Sigmoid colon (tissue), 7 donors: Measurements from ENCODE around the gene BCAN. TPM values are rescaled to one million over a fixed set of nuclear protein-coding genes. Genes with fewer than 3 reads are reported as not detected.
A peak's percentile ranks its signal among the peaks of the same experiment; 100 is the strongest.
"Not testable (repeated sequence)": the region's sequence is repeated elsewhere in the genome, so short reads cannot be mapped to it uniquely, and the experiment has no call there.

Source experiments
- DNase-seq: peaks from one replicate; pipeline ENCODE4 v3.0.0-alpha.2; 2019
- H3K27ac ChIP-seq, 4 donors: fragments of 200-600 bp; sonication (generic); one replicate each; pipeline ENCODE4 v1.5.1; 2016 to 2019; ENCODE audit warnings: mild to moderate bottlenecking in 1 of 4
- H3K27me3 ChIP-seq, 3 donors: fragments of 200-600 bp; sonication (generic); one replicate each; pipeline ENCODE4 v1.5.1; 2019; ENCODE audit warnings: mild to moderate bottlenecking in 1 of 3
- H3K36me3 ChIP-seq, 4 donors: fragments of 200-600 bp; sonication (generic); one replicate each; pipeline ENCODE4 v1.5.1; 2016 to 2019
- H3K4me1 ChIP-seq, 4 donors: fragments of 200-600 bp; sonication (generic); one replicate each; pipeline ENCODE4 v1.5.1; 2017 to 2019
- H3K4me3 ChIP-seq, 4 donors: fragments of 200-600 bp; sonication (generic); one replicate each; pipeline ENCODE4 v1.5.1; 2017 to 2019; ENCODE audit warnings: mild to moderate bottlenecking in 2 of 4, moderate library complexity in 1 of 4
- H3K9me3 ChIP-seq, 4 donors: fragments of 200-600 bp in 3 of 4; sonication (generic) in 3 of 4; one replicate each; pipeline versions ENCODE4 v1.5.1 to v1.6.1; 2013 to 2019
- CTCF ChIP-seq, 4 experiments: fragments of 450-650 bp in 3 of 4; fragments of 200-600 bp in 1 of 4; IDR thresholded peaks; one replicate each; pipeline ENCODE4 v1.5.1; 2016 to 2019; ENCODE audit warnings: antibody characterized with exemption in 4 of 4, mild to moderate bottlenecking in 3 of 4, moderate library complexity in 2 of 4
- EP300 ChIP-seq, 4 donors: sonication (generic); formaldehyde crosslinking; IDR thresholded peaks; one replicate each; pipeline ENCODE4 v1.6.1; 2017; ENCODE audit warnings: antibody characterized with exemption in 4 of 4
- POLR2A ChIP-seq, 2 donors: fragments of 450-650 bp; IDR thresholded peaks; one replicate each; pipeline ENCODE4 v1.6.1; 2016; ENCODE audit warnings: antibody characterized with exemption in 2 of 2, mild to moderate bottlenecking in 2 of 2, moderate library complexity in 2 of 2
- POLR2AphosphoS5 ChIP-seq, 4 donors: sonication (generic); formaldehyde crosslinking; IDR thresholded peaks; one replicate each; pipeline ENCODE4 v1.6.1; 2017; ENCODE audit warnings: antibody characterized with exemption in 4 of 4
- WGBS, 2 donors: extraction: QIAGEN DNeasy Blood & Tissue Kit; methylation state at CpG; one replicate each; pipeline ENCODE4 v1.1.7; 2013; 5-methylcytosine and 5-hydroxymethylcytosine counted together
- intact Hi-C: fragments of 100-400 bp; cut with DNase I; formaldehyde crosslinking; loops from one replicate; pipeline ENCODE4 v1.15.1; 2023
- polyA plus RNA-seq, 3 donors: library from polyadenylated mRNA; stranded (reverse); fragments of 200-250 nt; gene quantifications; one replicate each; pipeline ENCODE4 v1.2.3, GENCODE V29; 2013
- total RNA-seq, 4 donors: library from RNA; depleted of rRNA; stranded (reverse); fragments of >200 nt; gene quantifications; one replicate each; pipeline ENCODE4 v1.1.0, GENCODE V29; 2016
- donor health status: healthy with polysubstance abuse.
- donor health status: Bipolar disorder and iron deficiency.
- donor health status: healthy.

Gene BCAN
- total and polyA plus RNA-seq, 7 donors: 0.12 to 2.9 (median 2.1) TPM; not detected in 3

- H3K27ac ChIP-seq: peak overlapping the region; percentile 79 to 84 (median 82)
- peak overlapping the region; percentile 65 to 73 (median 65) for H3K4me3 ChIP-seq
- H3K36me3 ChIP-seq: peaks cover 0 to 20% (median 5%) of the 10 kb centered on the region in 4 donors
- no peaks in the 10 kb centered on the region for H3K27me3 ChIP-seq
- DNase-seq: no peak
- intact Hi-C loops: loop anchor here (2.0 kb wide), 2 partner anchors 121 to 145 kb away; no protein-coding TSS in a partner anchor
- H3K4me1 ChIP-seq: peaks cover 0 to 20% (median 18%) of the 10 kb centered on the region in 4 donors
- no peaks in the 10 kb centered on the region for H3K9me3 ChIP-seq
- no peak for TF ChIP-seq EP300 (IDR thresholded peaks at IDR 0.05)
- TF ChIP-seq CTCF (IDR thresholded peaks at IDR 0.05): no peak
- TF ChIP-seq POLR2A (IDR thresholded peaks at IDR 0.05): no peak
- TF ChIP-seq POLR2AphosphoS5 (IDR thresholded peaks at IDR 0.05): no peak
- 71 to 72% methylated on average over 12 of the region's 12 CpGs for WGBS, 2 donors
These were observed 40.0 kb upstream of the BCAN start for GRCh38 chr1:156601892-156602291.

- WGBS, 2 donors: 32 to 41% methylated on average over 10 of the region's 10 CpGs
- Histone ChIP-seq H3K27me3 (no peaks in the 10 kb centered on the region), H3K36me3 (peaks cover 0 to 13% (median 5%) of the 10 kb centered on the region in 4 donors), H3K27ac (no peak overlapping the region), H3K9me3 (no peaks in the 10 kb centered on the region), H3K4me1 (peaks cover 0 to 20% (median 19%) of the 10 kb centered on the region in 4 donors), H3K4me3 (no peak overlapping the region)
- intact Hi-C loops: no loop called here
- DNase-seq: no peak
- TF ChIP-seq POLR2A (IDR thresholded peaks at IDR 0.05): no peak
- no peak for TF ChIP-seq POLR2AphosphoS5 (IDR thresholded peaks at IDR 0.05)
- no peak for TF ChIP-seq CTCF (IDR thresholded peaks at IDR 0.05)
- no peak for TF ChIP-seq EP300 (IDR thresholded peaks at IDR 0.05)
These were observed 39.3 kb upstream of the BCAN start for GRCh38 chr1:156602557-156602993.

- not testable (repeated sequence) for H3K9me3 ChIP-seq, H3K27me3 ChIP-seq, H3K36me3 ChIP-seq, DNase-seq, H3K4me3 ChIP-seq
- H3K27ac ChIP-seq: peak overlapping the region in 1 of 4 donors; percentile 6
- 75 to 80% methylated on average over 4 of the region's 4 CpGs for WGBS, 2 donors
- intact Hi-C loops: loop anchor here (2.0 to 5.0 kb wide), 2 partner anchors 23 to 220 kb away; no protein-coding TSS in a partner anchor
- peaks cover 0 to 13% (median 8%) of the 10 kb centered on the region in 4 donors for H3K4me1 ChIP-seq
These were observed 34.6 kb upstream of the BCAN start for GRCh38 chr1:156607344-156607743.

GRCh38 chr1:156608036-156608674 is 33.8 kb upstream of the BCAN start:
- no peaks in the 10 kb centered on the region for H3K9me3 ChIP-seq
- H3K27me3 ChIP-seq: no peaks in the 10 kb centered on the region
- H3K4me3 ChIP-seq: no peak overlapping the region
- intact Hi-C loops: loop anchor here (2.0 to 5.0 kb wide), 2 partner anchors 151 to 221 kb away; no protein-coding TSS in a partner anchor
- H3K4me1 ChIP-seq: peaks cover 0 to 9% (median 7%) of the 10 kb centered on the region in 4 donors
- H3K27ac ChIP-seq: peak overlapping the region in 2 of 4 donors; percentile 12 to 46
- no peaks in the 10 kb centered on the region for H3K36me3 ChIP-seq
- DNase-seq: peak; percentile 80
- TF ChIP-seq EP300 (IDR thresholded peaks at IDR 0.05) (no peak), POLR2A (IDR thresholded peaks at IDR 0.05) (no peak), POLR2AphosphoS5 (IDR thresholded peaks at IDR 0.05) (peak in 1 of 4 donors; percentile 20), CTCF (IDR thresholded peaks at IDR 0.05) (peak; percentile 77 to 89 (median 82))
- 29 to 32% methylated on average over 7 of the region's 7 CpGs for WGBS, 2 donors

- 33 to 39% methylated on average over 6 of the region's 6 CpGs for whole genome bisulfite sequencing, 2 donors
- intact Hi-C loops: loop anchor here (2.0 to 5.0 kb wide), 2 partner anchors 152 to 222 kb away; no protein-coding TSS in a partner anchor
These were observed 32.9 kb upstream of the BCAN start for GRCh38 chr1:156608981-156609380.

GRCh38 chr1:156610072-156610471 is 31.8 kb upstream of the BCAN start:
- intact Hi-C loops: not testable (repeated sequence)
- whole genome bisulfite sequencing, 2 donors: 85 to 91% methylated on average over 9 of the region's 9 CpGs
- H3K4me1 ChIP-seq: peaks cover 0 to 16% (median 12%) of the 10 kb centered on the region in 4 donors

More at GRCh38 chr1:156608981-156609380, 32.9 kb upstream of the BCAN start:
- Histone ChIP-seq H3K4me3 (no peak overlapping the region), H3K27ac (no peak overlapping the region), H3K27me3 (no peaks in the 10 kb centered on the region), H3K4me1 (peaks cover 0 to 9% (median 7%) of the 10 kb centered on the region in 4 donors), H3K36me3 (no peaks in the 10 kb centered on the region), H3K9me3 (no peaks in the 10 kb centered on the region)
- TF ChIP-seq POLR2AphosphoS5 (IDR thresholded peaks at IDR 0.05) (no peak), EP300 (IDR thresholded peaks at IDR 0.05) (no peak)
- DNase-seq: no peak

More at GRCh38 chr1:156610072-156610471, 31.8 kb upstream of the BCAN start:
- not testable (repeated sequence) for H3K9me3 ChIP-seq, H3K27ac ChIP-seq, H3K4me3 ChIP-seq, H3K27me3 ChIP-seq, H3K36me3 ChIP-seq, DNase-seq
